ENCODE results near the gene DGCR8.

GRCh38 chr22:20159076-20159475 is 79.0 kb downstream of the DGCR8 start:
- TF ChIP-seq FOXM1 (IDR thresholded peaks at IDR 0.05; ENCODE audit: borderline replicate concordance) (no peak), SP1 (IDR thresholded peaks at IDR 0.05) (no peak), ARNT (IDR thresholded peaks at IDR 0.05) (no peak), FOXK2 (IDR thresholded peaks at IDR 0.05) (no peak), TARDBP (IDR thresholded peaks at IDR 0.05) (no peak), HDGF (IDR thresholded peaks at IDR 0.05; ENCODE audit: borderline replicate concordance) (no peak), ELF4 (IDR thresholded peaks at IDR 0.05) (no peak), SUZ12 (IDR thresholded peaks at IDR 0.05) (no peak)
